HEK293 (cell line): ENCODE results near the gene MPHOSPH10.
"Not testable (repeated sequence)": the region's sequence is repeated elsewhere in the genome, so short reads cannot be mapped to it uniquely, and the experiment has no call there.

ENCODE experiments used
- CTCF ChIP-seq: fragments of 450-650 bp; formaldehyde crosslinking; IDR thresholded peaks from 2 replicates; pipeline ENCODE4 v1.5.1; 2016; ENCODE audit warnings: missing biosample characterization, missing genetic modification characterization
- HOXD13 ChIP-seq: sonication (generic); formaldehyde crosslinking; IDR thresholded peaks from 2 replicates; pipeline ENCODE4 v1.8.0; 2022; ENCODE audit warnings: missing genetic modification reagents, borderline replicate concordance
- ZNF184 ChIP-seq: fragments of 450-650 bp; IDR thresholded peaks from 2 replicates; pipeline ENCODE4 v1.5.1; 2018; ENCODE audit warnings: missing biosample characterization, mild to moderate bottlenecking, missing genetic modification characterization
- ZNF2 ChIP-seq: fragments of 450-650 bp; formaldehyde crosslinking; IDR thresholded peaks from 2 replicates; pipeline ENCODE4 v1.5.1; 2016; ENCODE audit warnings: missing biosample characterization, missing genetic modification characterization
- ZNF211 ChIP-seq: fragments of 450-650 bp; formaldehyde crosslinking; IDR thresholded peaks from 2 replicates; pipeline ENCODE4 v1.5.1; 2016; ENCODE audit warnings: low read depth, missing biosample characterization, missing genetic modification characterization
- ZNF221 ChIP-seq: fragments of 450-650 bp; formaldehyde crosslinking; IDR thresholded peaks from 2 replicates; pipeline ENCODE4 v1.5.1; 2017; ENCODE audit warnings: missing biosample characterization, missing genetic modification characterization, borderline replicate concordance
- ZNF426 ChIP-seq: fragments of 450-650 bp; formaldehyde crosslinking; IDR thresholded peaks from 2 replicates; pipeline ENCODE4 v1.5.1; 2017; ENCODE audit warnings: missing biosample characterization, missing genetic modification characterization, mild to moderate bottlenecking, inconsistent platforms, moderate library complexity
- ZNF561 ChIP-seq: fragments of 450-650 bp; IDR thresholded peaks from 2 replicates; pipeline ENCODE4 v1.5.1; 2018; ENCODE audit warnings: missing biosample characterization, missing genetic modification characterization, borderline replicate concordance
- ZNF639 ChIP-seq: fragments of 450-650 bp; formaldehyde crosslinking; IDR thresholded peaks from 2 replicates; pipeline ENCODE4 v1.5.1; 2016; ENCODE audit warnings: missing biosample characterization, missing genetic modification characterization
- TF ChIP-seq, protein P1 (sequence below): fragments of 450-650 bp; formaldehyde crosslinking; IDR thresholded peaks from 2 replicates; pipeline ENCODE4 v1.5.1; 2016; ENCODE audit warnings: missing biosample characterization, missing genetic modification characterization
- TF ChIP-seq, protein P2 (sequence below): fragments of 450-650 bp; formaldehyde crosslinking; IDR thresholded peaks from 2 replicates; pipeline ENCODE4 v1.5.1; 2016; ENCODE audit warnings: missing biosample characterization, missing genetic modification characterization

- not testable (repeated sequence) for TF ChIP-seq ZNF426; CTCF (tag by site-specific recombination); ZNF184 (tag by site-specific recombination); ZNF639 (tag by site-specific recombination); HOXD13 (CRISPR knock-in tag); ZNF2 (tag by site-specific recombination); ZNF561 (tag by site-specific recombination); ZNF221 (tag by site-specific recombination); ZNF211
- TF ChIP-seq, protein P1, sequence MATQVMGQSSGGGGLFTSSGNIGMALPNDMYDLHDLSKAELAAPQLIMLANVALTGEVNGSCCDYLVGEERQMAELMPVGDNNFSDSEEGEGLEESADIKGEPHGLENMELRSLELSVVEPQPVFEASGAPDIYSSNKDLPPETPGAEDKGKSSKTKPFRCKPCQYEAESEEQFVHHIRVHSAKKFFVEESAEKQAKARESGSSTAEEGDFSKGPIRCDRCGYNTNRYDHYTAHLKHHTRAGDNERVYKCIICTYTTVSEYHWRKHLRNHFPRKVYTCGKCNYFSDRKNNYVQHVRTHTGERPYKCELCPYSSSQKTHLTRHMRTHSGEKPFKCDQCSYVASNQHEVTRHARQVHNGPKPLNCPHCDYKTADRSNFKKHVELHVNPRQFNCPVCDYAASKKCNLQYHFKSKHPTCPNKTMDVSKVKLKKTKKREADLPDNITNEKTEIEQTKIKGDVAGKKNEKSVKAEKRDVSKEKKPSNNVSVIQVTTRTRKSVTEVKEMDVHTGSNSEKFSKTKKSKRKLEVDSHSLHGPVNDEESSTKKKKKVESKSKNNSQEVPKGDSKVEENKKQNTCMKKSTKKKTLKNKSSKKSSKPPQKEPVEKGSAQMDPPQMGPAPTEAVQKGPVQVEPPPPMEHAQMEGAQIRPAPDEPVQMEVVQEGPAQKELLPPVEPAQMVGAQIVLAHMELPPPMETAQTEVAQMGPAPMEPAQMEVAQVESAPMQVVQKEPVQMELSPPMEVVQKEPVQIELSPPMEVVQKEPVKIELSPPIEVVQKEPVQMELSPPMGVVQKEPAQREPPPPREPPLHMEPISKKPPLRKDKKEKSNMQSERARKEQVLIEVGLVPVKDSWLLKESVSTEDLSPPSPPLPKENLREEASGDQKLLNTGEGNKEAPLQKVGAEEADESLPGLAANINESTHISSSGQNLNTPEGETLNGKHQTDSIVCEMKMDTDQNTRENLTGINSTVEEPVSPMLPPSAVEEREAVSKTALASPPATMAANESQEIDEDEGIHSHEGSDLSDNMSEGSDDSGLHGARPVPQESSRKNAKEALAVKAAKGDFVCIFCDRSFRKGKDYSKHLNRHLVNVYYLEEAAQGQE (tag by site-specific recombination), result not testable (repeated sequence)
- TF ChIP-seq, protein P2, sequence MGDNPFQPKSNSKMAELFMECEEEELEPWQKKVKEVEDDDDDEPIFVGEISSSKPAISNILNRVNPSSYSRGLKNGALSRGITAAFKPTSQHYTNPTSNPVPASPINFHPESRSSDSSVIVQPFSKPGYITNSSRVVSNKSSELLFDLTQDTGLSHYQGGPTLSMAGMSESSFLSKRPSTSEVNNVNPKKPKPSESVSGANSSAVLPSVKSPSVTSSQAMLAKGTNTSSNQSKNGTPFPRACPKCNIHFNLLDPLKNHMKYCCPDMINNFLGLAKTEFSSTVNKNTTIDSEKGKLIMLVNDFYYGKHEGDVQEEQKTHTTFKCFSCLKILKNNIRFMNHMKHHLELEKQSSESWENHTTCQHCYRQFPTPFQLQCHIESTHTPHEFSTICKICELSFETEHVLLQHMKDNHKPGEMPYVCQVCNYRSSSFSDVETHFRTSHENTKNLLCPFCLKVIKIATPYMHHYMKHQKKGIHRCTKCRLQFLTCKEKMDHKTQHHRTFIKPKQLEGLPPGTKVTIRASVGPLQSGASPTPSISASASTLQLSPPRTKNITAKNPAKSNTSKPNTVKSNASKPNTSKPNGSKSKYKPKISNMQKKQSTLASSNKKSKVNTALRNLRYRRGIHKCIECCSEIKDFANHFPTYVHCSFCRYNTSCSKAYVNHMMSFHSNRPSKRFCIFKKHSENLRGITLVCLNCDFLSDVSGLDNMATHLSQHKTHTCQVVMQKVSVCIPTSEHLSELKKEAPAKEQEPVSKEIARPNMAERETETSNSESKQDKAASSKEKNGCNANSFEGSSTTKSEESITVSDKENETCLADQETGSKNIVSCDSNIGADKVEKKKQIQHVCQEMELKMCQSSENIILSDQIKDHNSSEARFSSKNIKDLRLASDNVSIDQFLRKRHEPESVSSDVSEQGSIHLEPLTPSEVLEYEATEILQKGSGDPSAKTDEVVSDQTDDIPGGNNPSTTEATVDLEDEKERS (tag by site-specific recombination), result not testable (repeated sequence)
Measured at GRCh38 chr2:71183306-71184115, 53.1 kb downstream of the MPHOSPH10 start.
